GM19397 (cell line): ENCODE measurements around the gene GOLGA5.

ENCODE experiments used
- ATAC-seq: cut with Tn5 transposase; IDR thresholded peaks from one replicate; pipeline ENCODE4 v1.9.1; 2021; ENCODE audit warnings: mild to moderate bottlenecking, moderate library complexity; ENCODE audit not compliant: unreplicated experiment

Gene GOLGA5

GRCh38 chr14:92874962-92875661 is 81.0 kb downstream of the GOLGA5 start:
- ATAC-seq: no peak

DNA sequence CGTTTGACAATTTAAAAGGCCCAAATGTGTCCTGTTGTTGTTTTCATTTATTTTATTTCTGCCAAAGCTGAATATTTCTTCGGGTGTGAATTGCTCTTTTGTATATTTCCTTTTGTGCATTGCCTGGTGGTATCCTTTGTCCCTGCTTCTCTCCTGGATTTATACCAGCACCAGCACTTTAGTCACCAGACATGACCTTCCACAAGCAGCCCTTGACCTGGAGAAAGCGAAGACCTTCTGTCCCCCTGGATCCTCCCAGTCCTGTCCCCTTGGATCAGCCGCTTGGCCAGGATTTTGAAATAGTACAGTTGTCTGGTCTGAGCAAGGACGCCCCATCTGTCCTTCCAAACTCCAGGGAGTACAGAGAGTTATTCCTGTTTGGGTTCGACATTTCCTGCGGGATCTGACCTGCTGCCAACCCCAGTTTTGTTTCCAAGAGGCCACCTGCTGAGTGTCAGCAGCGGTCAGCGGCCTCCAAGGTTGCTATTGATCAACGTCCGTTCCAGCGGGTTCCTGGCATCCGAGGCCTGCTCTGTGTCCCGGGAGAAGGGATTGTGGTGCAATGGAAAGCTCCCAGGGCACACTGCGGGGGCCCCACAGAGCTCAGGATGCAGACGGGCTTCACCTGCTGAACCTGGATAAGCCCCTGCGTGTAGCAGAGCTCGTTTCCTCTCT is 83.8 kb downstream of the GOLGA5 start:
- no peak for ATAC-seq

- ATAC-seq: no peak
These were observed 86.2 kb downstream of the GOLGA5 start for GRCh38 chr14:92880351-92880750.

DNA sequence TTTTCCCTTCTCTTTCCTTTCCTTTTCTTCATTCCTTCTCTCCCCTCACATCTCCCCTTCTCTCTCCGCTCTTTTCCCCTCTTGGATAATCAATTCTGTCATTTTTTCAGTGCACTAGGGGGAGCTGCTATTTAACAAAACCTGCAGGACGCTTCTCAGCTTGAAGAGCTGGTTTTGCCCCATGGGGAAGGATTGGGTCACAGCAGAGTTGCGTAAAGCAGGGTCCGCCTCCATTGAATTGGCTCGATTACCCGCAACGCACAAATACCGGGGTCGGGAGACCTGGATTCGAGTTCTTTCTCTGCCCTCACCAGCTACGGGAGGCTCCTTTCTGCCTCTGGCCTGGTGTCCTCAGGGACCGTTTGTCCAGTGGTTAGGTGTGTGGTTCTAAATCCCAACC is 86.7 kb downstream of the GOLGA5 start:
- ATAC-seq: no peak

DNA sequence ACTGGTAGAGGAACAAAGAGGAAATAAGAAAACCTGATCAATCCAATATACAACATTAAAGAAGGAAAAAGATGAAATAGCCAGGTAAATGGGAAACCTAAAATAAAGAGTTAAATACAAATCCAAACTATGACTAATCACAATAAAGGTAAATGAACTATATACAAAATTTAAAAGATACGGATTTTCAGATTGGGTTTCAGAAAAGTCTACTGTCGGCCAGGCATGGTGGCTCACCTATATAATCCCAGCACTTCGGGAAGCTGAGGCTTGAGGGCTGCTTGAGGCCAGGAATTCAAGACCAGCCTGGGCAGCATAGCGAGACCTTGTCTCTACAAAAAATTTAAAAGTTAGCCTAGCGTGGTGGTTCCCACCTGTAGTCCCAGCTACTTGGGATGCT is 89.0 kb downstream of the GOLGA5 start:
- no peak for ATAC-seq

DNA sequence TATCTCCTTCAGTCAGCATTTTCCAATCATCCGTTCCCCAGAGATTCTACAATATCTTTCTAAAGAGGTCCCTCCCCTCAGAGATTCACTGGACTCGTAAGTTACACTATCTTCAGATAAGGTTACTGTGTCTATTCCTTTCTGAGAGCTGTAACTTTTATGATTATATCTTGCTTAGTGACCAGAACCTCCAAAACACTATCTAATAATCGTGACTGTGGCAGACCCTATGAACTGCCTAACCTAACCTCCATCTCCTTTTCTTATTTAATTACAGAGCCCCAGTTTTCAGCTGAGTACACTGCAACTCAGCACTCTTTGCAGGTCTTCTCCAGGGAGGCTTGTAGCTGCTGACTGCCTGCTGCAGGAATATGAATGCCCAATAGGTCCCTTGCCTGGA is 90.3 kb downstream of the GOLGA5 start:
- no peak for ATAC-seq

DNA sequence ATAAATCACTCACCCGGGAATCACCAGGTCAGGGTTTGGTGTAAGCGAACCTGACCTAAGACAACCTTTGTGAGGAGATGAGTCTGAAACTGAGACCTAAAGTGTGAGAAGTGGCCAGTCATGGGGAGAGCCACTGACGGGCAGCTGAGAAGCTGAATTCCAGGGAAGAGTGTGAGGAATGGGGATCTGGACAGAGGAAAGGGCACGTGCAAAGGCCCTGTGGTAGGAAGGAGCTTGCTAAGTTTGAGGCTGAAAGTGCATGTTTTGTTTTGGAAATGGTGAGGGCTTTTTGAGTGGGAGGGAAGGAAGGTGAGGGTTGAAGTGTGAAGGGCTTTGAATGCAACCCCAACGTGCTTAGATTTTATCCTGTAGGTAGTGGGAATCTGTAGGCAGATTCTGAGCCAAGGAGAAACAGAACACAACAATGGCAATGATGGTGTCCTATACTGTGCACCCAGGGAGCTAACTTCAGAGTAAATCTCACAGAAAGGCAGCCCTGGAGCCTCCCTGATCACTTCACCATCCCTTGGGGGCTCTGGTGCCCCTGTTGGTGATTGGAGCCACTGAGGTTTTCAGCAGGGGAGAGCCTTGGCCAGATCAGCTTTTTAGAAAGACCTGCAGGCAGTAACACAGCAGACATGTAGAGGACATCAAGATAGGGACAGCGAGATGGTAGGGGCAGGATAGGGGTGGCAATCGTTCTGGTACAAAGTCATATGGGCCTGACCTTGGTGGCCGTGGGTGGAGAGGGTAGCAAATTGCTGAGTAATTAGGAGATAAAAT is 91.4 kb downstream of the GOLGA5 start:
- no peak for ATAC-seq

DNA sequence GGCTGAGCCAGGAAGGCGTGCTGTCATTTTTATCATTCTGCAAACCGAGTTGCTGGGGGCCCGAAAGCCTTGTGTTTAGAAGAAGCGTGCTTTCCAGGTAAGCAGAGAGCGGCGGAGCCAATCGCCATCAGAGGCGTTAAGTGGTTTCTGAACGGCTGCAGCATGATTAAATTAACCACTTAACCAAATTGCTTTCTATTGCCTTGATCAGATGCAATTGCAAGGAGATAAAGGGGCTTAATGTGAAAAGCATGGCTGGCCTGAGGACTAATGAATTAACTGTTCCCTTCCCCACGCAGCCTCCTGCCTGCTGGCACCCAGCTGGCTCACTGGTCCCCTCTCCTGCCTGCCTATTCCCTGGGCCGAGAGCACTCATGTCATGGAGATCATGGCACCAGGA is 92.2 kb downstream of the GOLGA5 start:
- no peak for ATAC-seq

DNA sequence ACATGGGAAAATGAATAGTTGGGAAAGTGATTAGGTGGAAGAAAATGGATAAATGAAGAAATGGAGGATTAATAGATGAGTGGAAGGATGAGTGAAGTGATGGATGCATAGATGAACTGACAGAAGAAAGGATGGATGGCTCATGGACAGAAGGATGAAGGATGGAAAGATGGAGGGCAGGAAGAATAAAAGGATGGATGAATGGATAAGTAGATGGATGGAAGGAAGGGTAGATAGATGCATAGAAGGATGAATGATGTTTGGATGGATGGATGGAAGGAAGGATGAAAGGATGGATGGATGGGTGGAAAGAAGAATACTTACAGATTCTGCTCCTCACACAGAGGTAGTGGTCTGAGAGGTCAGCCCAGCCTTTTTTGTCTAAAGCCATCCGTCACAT is 93.1 kb downstream of the GOLGA5 start:
- no peak for ATAC-seq

DNA sequence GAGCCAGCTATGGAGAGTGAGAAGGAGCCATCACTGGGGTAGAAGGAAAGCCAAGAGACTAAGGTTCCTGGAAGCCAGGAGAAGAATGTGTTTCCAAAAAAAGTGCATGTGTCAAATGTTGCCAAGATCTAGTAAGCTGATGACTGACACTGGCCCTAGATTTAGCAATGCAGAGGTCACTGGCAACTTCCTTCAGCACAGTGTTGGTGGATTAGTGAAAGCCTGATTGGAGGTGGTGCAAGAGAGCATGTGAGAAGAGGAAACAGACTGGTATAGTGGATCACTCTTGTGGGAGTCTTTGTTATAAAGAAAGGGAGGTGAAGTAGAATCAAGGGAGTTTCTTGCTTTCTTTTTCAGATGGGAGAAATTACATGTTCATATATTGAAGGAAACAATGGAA is 94.8 kb downstream of the GOLGA5 start:
- no peak for ATAC-seq
